GM18870 (cell line): ENCODE results near the gene FN3K.
"Not testable (repeated sequence)": the region's sequence is repeated elsewhere in the genome, so short reads cannot be mapped to it uniquely, and the experiment has no call there.

ENCODE experiments used
- ATAC-seq: cut with Tn5 transposase; IDR thresholded peaks from one replicate; pipeline ENCODE4 v1.9.1; 2021; ENCODE audit warnings: moderate library complexity; ENCODE audit not compliant: unreplicated experiment

FN3K gene

DNA sequence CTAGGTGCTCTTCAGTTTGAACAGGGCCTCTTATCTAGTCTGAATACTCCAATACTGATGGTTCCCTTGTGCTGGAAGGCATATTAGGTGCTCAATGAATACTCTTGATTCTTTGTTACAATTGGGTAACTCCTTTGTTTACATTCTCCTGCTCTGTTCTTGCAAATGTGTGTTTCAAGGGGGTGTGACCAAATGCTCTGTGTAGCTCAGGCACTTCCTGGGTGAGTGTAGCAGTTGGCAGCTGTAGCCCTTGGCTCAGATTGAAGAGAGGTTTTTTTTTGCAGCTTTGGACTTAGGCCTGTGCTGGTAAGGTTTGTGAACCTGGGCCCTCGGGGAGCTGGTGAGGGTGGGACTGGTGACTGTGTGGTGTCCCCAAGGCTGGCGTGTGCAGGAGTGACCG, 36.6 kb downstream of the FN3K start:
- ATAC-seq, result no peak

DNA sequence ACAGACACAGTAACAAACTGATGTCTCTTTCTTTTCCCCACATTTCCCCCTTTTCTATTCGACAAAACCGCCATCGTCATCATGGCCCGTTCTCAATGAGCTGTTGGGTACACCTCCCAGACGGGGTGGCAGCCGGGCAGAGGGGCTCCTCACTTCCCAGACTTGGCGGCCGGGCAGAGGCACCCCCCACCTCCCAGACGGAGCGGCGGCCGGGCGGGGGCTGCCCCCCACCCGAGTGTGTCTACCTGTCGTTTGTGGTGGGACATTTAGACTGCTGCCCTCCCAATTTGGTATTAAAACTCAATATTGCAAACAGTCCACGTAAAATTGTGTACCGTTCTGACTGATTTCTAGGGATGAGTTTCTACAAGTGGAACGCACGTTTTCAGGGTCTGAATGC, 39.0 kb downstream of the FN3K start:
- not testable (repeated sequence) for ATAC-seq

DNA sequence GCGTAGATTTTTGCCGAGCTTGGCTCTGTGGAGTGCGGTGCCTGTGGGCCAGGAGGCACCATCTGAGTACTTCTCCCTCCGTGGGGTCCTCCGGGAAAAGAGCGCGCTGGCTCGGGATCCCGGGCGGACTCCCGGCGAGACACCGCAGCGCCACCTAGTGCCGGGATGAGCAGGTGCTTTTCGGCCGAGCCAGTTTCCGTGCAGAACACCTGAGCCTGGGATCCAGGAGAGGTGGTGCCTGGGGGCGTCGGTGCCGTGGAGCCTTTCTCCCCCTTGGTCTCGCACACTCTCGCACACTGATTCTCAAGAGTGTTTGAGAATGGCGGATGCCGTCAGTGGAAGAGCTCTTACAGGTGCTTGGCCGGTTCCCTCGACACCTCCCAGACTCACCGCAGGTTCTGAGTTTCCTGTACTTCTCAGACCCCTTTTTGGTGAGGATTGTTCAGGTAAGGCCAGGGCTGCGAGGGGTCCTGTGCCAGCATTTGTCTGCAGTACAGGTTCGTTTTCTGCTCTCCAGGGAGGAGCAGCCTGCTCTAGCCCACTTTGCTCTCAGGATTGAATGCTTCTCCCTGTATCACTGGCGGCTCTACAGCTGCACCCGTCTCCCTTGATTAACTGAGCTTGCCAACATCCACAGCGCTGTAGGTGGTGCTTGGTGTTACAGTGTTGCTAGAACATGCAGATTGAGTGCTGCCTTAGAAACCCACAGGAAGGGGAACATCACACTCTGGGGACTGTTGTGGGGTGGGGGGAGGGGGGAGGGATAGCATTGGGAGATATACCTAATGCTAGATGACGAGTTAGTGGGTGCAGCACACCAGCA, 39.8 kb downstream of the FN3K start:
- no peak for ATAC-seq

DNA sequence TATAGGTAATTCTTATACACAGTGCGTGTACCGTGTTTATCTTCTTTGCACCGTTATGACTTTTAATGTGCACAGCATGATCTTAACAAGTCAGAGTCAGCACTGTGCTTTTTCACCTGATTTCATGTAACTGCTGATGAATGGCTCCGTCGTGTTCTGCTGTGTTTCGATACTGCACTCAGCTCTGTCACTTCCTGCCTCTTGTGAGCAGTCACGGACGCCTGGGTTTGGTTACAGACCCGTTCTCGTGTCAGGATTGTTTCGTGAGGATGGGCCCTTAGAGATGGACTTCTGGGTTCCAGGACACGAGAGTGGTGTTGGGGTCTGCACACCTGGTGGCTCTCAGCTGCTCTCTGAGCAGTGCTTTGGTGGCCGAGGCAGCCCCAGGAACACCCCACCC, 41.0 kb downstream of the FN3K start:
- no peak for ATAC-seq

DNA sequence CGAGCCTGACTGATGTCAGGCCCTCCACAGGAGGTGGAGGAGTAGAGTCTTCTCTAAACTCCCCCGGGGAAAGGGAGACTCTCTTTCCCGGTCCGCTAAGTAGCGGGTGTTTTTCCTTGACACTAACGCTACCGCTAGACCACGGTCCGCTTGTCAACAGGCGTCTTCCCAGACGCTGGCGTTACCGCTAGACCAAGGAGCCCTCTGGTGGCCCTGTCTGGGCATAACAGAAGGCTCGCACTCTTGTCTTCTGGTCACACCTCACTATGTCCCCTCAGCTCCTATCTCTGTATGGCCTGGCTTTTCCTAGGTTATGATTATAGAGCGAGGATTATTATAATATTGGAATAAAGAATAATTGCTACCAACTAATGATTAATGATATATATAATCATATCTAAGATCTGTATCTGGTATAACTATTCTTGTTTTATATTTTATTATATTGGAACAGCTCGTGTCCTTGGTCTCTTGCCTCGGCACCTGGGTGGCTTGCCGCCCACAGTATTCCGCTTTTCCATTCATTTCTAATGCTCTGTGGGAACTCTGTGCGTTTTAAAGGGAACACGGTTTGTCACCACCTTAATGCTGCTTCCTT, 42.5 kb downstream of the FN3K start:
- ATAC-seq, result not testable (repeated sequence)

DNA sequence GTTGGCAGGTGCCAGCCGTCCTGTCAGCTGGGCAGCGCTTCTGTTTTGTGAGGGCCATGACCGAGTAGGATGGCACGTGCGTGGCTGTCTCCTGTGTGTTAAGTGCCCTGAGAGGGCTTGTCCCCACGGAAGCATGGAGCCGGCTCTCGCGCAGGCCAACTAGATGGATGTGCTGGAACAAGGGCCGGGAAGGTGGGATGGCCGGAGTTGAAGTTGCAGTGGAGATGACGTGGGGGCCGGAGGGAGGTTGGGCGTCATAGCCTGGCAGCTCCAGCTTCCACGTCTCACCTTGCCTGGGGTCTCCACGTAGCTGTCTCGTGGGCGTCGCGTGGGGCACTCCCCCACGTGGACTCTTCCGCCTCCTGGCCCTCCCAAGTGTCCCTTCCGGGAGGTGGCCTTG, 44.1 kb downstream of the FN3K start:
- ATAC-seq, result no peak

DNA sequence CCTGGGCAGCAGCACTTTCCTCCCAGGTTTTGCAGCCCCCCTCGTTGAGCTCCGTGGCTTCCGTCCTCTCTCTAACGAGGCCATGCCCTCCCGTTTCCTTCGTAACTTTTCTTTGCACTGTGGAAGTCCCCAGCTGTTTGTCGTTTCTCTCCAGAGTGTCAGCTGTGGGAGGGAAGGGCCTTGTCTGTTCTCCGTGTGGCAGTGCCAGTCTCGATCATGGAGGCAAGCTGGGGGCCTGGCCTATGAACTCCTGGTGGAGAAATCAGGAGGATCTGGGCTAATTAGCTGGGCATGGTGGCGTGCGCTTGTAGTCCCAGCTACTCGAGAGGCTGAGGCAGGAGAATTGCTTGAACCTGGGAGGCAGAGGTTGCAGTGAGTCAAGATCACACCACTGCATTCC, 44.8 kb downstream of the FN3K start:
- no peak for ATAC-seq

DNA sequence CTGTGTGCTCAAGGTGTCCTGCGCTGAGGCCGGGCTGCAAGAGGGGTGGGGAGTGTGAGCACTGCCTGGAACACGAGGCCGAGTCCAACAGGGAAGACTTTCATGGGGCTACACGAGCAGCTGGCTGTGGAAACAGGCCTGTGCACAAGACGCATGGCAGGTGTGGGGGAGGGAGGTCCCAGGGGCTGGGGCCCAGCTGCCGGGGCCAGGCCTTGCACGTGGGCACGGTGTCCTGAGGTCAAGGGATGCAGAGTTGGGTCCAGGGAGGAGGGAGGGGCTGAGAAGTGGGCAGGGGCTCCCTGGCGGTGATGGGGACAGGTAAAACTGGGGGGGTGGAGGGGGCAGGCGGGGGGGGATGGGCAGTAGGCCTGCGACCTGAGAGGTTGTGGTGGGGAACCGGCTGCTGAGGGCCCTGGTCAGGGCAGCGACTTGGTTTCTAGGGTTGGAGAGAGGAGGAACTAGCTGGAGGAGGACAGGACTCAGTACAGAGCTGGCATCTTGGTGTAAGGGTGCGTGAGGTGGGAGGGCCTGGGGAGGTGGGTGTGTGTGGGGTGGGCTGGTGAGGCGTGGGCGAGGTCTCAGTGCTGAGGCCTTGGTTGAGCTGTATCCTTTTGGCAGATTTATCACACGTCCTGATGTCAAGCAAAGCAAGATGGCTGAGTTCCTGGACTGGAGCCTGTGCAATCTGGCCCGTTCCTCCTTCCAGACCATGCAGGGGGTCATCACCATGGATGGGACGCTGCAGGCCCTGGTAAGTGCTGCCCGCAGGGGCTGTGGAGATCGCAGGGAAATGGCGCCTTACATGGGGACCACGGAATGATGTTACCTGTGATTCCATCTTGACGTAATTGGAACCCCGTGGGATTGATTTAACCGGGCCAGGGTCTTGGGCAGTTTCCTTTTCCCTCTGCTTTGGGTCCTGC, 45.8 kb downstream of the FN3K start:
- ATAC-seq, result no peak

DNA sequence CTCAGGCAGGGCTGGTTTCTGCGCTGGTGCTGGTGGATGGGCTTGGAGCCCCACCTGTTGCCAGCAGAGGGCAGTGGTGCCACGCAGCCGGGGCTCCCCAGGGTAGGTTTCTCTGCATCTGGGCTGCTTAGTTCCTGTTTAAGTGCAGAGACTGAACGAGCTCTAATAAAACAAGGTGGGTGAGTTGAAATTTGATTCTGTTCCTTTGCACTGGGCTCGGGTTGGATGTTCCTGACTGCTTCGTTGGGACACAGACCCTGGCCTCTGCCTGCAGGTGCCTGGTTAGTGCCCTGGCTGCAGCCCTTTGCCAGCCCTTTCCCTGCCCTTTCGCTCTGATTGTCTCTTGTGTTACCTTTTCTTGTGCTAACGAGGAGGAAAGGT, 46.5 kb downstream of the FN3K start:
- no peak for ATAC-seq

DNA sequence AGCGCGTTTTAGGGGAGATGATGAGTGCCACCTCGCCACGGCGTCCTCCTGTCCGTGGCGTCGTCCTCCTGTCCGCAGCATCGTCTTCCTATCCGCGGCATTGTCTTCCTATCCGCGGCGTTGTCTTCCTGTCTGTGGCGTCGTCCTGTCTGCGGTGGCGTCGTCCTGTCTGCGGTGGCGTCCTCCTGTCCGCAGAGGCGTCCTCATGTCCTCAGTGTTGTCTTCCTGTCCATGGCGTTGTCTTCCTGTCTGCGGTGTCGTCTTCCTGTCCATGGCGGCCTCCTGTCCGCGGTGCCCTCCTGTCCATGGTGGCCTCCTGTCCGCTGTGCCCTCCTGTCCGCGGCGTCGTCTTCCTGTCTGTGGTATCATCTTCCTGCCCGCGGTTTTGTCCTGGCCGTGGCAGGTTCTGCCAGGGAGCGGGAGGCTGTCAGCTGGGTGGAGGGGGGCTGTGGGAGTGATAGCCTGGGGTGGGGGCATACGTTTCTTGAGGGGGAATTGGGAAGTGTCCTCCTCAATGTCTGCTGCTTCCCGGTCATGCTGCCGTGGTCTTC, 47.3 kb downstream of the FN3K start:
- no peak for ATAC-seq

DNA sequence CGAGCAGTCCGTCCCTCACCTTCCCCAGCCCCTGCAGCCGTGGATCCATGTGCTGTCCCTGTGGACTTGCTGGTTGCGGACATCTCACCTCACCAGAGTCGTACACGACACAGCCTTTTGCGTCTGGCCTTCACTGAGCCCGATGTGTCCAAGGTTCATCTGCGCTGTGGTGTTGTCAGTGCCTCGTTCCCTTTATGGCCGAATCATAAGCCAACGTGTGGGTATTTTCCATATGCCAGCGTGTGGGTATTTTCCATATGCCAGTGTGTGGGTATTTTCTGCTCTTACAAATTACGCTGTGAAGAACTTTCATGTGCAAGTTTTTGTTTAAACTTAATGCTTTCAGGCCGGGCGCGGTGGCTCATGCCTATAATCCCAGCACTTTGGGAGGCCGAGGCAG, 48.1 kb downstream of the FN3K start:
- no peak for ATAC-seq

DNA sequence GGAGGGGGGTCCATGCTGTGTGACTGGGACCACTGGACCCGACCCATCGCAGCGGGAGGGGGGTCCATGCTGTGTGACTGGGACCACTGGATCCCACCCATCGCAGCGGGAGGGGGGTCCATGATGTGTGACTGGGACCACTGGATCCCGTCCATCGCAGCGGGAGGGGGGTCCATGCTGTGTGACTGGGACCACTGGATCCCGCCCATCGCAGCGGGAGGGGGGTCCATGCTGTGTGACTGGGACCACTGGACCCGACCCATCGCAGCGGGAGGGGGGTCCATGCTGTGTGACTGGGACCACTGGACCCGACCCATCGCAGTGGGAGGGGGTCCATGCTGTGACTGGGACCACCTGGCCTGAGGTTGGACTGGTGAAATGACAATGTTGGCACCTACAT, 50.2 kb downstream of the FN3K start:
- ATAC-seq, result not testable (repeated sequence)

DNA sequence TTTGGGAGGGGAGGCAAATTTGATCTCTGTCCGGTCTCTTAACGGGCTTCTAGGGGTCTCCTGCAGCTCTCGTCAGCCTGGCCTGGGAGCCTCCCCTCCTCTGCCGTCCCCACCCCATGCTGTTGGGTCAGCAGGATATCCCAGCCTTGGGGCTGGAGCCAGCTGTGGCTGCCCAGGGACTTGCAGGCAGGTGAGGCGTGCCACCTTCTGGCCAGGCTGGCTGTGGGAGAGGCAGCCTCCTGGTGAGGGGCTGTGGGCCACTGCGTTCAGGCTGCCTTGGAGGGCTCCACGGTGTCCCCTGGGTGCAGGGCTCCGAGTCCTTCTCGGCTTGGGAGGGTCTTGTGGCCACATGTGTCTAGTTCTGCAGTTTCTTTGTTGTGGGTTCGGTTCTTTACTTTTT, 51.0 kb downstream of the FN3K start:
- no peak for ATAC-seq

DNA sequence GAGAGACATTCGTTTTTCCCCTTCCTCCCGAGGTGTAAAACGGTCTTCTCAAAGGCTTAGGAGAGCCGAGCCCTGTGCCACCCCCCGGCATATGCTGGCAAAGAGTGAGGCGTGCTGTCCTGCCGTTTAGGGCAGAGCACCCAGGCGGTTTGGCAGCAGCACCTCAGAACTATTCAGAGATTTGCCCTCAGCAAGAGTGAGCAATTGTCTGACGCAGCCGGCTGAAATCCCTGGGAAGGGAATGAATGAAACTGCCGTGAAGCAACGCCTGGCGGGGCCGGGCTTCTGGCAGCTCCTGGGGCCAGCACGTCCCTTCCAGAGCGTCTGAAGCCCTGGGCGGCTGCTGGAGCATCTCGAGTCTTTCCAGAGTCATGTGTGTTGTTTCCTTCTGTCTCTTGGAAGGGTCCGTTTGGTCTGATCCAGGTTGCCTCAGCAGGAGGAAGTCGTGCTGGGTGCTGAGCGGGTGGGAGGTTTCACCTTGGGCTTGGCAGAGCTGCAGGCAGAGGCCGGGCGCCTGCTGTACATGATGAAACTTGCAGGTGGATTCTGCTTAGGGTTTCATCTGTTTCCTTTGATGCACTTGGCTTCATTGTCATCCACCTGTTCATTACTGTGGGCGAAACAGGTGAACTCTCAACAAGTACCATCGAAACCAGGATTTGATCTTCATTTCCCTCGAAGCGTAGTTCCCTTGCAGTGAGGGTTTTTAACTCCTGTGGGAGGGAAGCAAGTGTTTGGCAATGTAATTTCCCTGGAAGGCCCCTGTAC, 51.9 kb downstream of the FN3K start:
- no peak for ATAC-seq

DNA sequence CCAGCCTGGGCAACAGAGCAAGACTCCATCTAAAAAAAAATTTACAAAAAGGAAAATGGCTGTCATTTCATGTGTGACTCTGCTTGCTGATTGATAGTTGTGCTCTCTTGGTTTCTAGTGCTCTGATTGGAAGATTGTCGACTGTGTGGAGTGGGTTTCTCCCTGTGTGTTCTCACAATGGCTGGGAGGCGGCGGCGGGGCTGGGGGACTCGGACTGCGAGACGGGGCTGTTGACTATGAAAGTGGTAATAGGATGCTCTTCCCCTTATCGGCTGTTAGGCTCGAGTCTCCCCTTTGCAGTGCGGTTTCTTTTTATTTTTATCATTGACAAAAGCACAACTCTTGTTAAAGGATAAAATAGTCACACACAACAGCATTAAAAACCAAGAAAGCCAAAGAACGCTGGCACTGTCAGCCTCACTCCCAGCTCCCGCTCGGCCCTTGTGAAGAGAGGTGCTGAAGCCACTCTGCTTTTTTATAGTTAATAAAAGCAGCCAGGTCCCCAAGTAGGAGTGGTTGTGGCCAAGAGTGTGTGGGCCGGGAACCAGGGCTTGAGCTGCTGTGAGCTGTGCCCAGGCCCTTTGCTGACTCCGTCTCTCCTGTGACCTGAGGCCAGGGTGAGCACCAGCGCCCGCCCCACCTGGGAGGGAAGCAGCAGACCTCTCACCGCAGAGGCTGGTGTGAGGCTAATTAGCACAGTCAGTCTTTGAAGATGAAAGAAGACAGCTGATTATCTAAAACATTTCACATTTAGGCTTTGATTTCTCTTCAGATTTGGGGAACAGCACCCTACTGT, 53.0 kb downstream of the FN3K start:
- ATAC-seq, result no peak

DNA sequence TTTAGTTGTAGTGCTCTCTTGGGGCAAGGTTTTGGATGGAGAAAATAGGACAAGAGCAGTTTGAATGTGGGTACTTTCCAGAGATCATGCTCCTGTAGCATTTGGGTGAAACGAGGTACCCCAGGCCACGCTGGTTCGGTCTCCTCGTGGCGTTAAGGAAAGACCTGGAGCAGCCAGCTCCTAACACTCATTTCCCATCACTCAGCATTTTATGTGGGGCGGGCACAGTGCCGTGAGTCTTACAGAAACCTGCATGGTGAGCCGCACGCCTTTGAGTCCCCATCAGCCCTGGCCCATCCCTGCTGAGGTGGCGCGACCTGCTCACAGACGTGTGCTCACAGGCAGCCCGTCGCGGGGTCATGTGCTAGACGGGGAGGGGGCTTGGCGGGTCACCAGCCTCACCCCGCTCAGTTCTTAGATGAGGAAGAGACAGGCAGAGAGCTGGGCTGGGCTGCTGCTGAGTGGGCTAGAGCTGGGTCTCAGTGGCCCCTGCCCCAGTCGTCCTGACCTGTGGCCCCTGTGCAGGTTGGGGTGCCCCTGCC, 53.7 kb downstream of the FN3K start:
- ATAC-seq, result no peak

DNA sequence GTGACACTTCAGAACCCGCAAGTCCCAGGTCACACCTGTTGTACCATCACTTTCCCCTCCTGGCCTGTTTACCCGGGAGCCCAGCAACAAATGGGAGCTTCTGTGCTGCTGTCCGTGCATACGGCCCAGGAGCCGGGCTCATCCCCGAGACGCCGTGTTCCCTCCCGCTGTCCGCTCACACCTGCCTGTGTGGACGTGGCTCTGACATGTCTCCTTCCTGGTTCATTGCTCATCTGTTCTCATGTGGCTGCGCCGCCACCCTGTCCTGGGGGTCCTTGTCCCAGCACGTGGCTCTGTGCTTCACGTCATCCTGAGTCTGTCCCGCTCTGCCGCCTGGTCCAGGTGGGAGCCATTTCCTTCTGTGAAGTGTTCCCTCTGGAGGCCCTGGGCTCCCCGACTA, 54.4 kb downstream of the FN3K start:
- ATAC-seq, result no peak

DNA sequence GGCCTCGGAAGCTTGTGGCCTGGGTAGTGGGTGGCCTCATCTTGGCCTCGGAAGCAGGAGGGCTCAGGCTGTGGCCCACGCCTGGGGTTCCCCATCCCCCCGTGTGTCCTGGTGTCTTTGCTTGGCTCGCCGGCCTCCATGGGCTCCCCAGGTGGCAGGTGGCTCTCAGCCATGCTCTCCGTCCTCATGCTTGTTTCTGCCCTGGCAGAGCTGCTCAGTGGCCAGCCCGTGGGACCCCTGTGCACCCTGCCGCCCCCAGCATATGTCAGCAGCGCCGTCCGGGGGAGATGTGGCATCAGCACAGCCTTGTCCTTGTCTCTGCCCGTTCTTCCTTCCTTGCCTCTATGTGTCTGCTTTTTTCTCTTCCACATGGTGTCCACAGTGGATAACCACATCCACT, 55.0 kb downstream of the FN3K start:
- ATAC-seq, result no peak

DNA sequence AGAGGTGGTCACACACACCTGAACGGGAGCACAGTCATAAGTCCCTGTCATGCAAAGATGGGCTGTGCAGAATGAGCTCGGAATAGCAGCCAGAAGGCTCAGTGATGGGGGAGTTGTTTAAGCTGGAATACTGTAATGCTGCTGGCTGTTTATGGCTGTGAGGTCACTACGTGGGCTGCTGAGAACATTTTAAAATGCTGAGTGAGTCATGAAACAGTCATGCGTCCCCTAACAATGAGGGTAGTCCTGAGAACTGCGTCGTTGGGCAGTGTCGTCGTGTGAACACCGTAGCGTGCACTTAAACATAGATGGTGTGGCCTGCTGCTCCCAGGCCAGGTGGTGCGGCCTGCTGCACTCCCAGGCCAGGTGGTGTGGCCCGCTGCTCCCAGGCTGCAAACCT, 56.1 kb downstream of the FN3K start:
- no peak for ATAC-seq
